ENCODE results near the gene NHSL2.

NHSL2 gene

GRCh38 chrX:72142094-72142793 lies 231.6 kb downstream of the NHSL2 start:
- H3K23ac ChIP-seq (ENCODE audit: low read depth, low read length, poor library complexity) = no peak overlapping the region

GRCh38 chrX:72142794-72143608 lies 232.4 kb downstream of the NHSL2 start:
- WGBS, 2 donors (ENCODE audit: extremely low coverage in 2 of 2, insufficient read length in 2 of 2, insufficient replicate concordance in 1 of 2) = no CpG with 5 or more reads among the region's 11 CpGs
- H3K27ac ChIP-seq (replicated peaks; ENCODE audit: low read length) = peak overlapping the region; percentile 74
- H3K23ac ChIP-seq (ENCODE audit: low read depth, low read length, poor library complexity) = no peak overlapping the region
- H3K4me3 ChIP-seq (ENCODE audit: low read length in 2 of 2) = no peak overlapping the region
- H2BK12ac ChIP-seq (ENCODE audit: low read length) = no peak overlapping the region
- H2BK15ac ChIP-seq (ENCODE audit: low read length) = no peak overlapping the region
- H3K9me3 ChIP-seq (replicated peaks in 1 of 2; ENCODE audit: control insufficient read depth in 2 of 2, insufficient read depth in 1 of 2, low read depth in 1 of 2, low read length in 2 of 2) = no peaks in the 10 kb centered on the region
- H3K79me1 ChIP-seq (ENCODE audit: low read depth, low read length) = no peaks in the 10 kb centered on the region
- peaks cover 8 to 34% of the 10 kb centered on the region in 2 donors for H3K4me1 ChIP-seq (ENCODE audit: control insufficient read depth in 2 of 2, insufficient read depth in 1 of 2, low read depth in 1 of 2, low read length in 2 of 2)
- peaks cover 0 to 10% (median 0%) of the 10 kb centered on the region in 3 experiments for H3K27me3 ChIP-seq (ENCODE audit: control insufficient read depth in 3 of 3, insufficient read depth in 3 of 3, low read depth in 1 of 3, low read length in 3 of 3)
- no peak overlapping the region for H2AK5ac ChIP-seq (ENCODE audit: low read depth, low read length)
- no peak overlapping the region for H2BK120ac ChIP-seq (ENCODE audit: low read depth, low read length)
- peak overlapping the region; percentile 79 for H3K18ac ChIP-seq (ENCODE audit: low read length)
- H3K4ac ChIP-seq (ENCODE audit: low read length) = no peak overlapping the region
- no peak overlapping the region for H2AFZ ChIP-seq (ENCODE audit: low read length)
- peaks cover 8 to 79% of the 10 kb centered on the region in 2 donors for H3K36me3 ChIP-seq (replicated peaks in 1 of 2; ENCODE audit: control insufficient read depth in 2 of 2, insufficient read depth in 2 of 2, low read length in 2 of 2)
- no peak for DNase-seq (ENCODE audit: low spot score)
- no peak overlapping the region for H3K4me2 ChIP-seq (ENCODE audit: insufficient read depth, low read length, poor library complexity, severe bottlenecking)
- H4K8ac ChIP-seq (ENCODE audit: low read depth, low read length) = no peak overlapping the region
- no peak overlapping the region for H3K9ac ChIP-seq (ENCODE audit: low read depth, low read length, poor library complexity)
- no peak overlapping the region for H4K91ac ChIP-seq (ENCODE audit: low read depth, low read length, poor library complexity)
- no peak overlapping the region for H3K14ac ChIP-seq (ENCODE audit: low read length)
- no peak overlapping the region for H2BK5ac ChIP-seq (ENCODE audit: low read length)

More at GRCh38 chrX:72142094-72142793, 231.6 kb downstream of the NHSL2 start:
- H4K8ac ChIP-seq (ENCODE audit: low read depth, low read length) = no peak overlapping the region
- H2BK120ac ChIP-seq (ENCODE audit: low read depth, low read length) = no peak overlapping the region
- peaks cover 8 to 85% of the 10 kb centered on the region in 2 donors for H3K36me3 ChIP-seq (replicated peaks in 1 of 2; ENCODE audit: control insufficient read depth in 2 of 2, insufficient read depth in 2 of 2, low read length in 2 of 2)
- no peak overlapping the region for H3K27ac ChIP-seq (replicated peaks; ENCODE audit: low read length)
- WGBS, 2 donors (ENCODE audit: extremely low coverage in 2 of 2, insufficient read length in 2 of 2, insufficient replicate concordance in 1 of 2) = no CpG with 5 or more reads among the region's 8 CpGs
- H3K18ac ChIP-seq (ENCODE audit: low read length) = no peak overlapping the region
- no peak overlapping the region for H2BK5ac ChIP-seq (ENCODE audit: low read length)
- no peak overlapping the region for H3K14ac ChIP-seq (ENCODE audit: low read length)
- no peak overlapping the region for H3K4me3 ChIP-seq (ENCODE audit: low read length in 2 of 2)
- H3K4me1 ChIP-seq (ENCODE audit: control insufficient read depth in 2 of 2, insufficient read depth in 1 of 2, low read depth in 1 of 2, low read length in 2 of 2) = peaks cover 8 to 34% of the 10 kb centered on the region in 2 donors
- no peaks in the 10 kb centered on the region for H3K9me3 ChIP-seq (replicated peaks in 1 of 2; ENCODE audit: control insufficient read depth in 2 of 2, insufficient read depth in 1 of 2, low read depth in 1 of 2, low read length in 2 of 2)
- no peak overlapping the region for H3K9ac ChIP-seq (ENCODE audit: low read depth, low read length, poor library complexity)
- H2BK12ac ChIP-seq (ENCODE audit: low read length) = no peak overlapping the region
- no peak overlapping the region for H2BK15ac ChIP-seq (ENCODE audit: low read length)
- peaks cover 0 to 10% (median 0%) of the 10 kb centered on the region in 3 experiments for H3K27me3 ChIP-seq (ENCODE audit: control insufficient read depth in 3 of 3, insufficient read depth in 3 of 3, low read depth in 1 of 3, low read length in 3 of 3)
- peak; percentile 51 for DNase-seq (ENCODE audit: low spot score)
- H2AFZ ChIP-seq (ENCODE audit: low read length) = no peak overlapping the region
- H3K4ac ChIP-seq (ENCODE audit: low read length) = no peak overlapping the region
- H2AK5ac ChIP-seq (ENCODE audit: low read depth, low read length) = no peak overlapping the region
- no peak overlapping the region for H3K4me2 ChIP-seq (ENCODE audit: insufficient read depth, low read length, poor library complexity, severe bottlenecking)
- no peaks in the 10 kb centered on the region for H3K79me1 ChIP-seq (ENCODE audit: low read depth, low read length)
- no peak overlapping the region for H4K91ac ChIP-seq (ENCODE audit: low read depth, low read length, poor library complexity)

GRCh38 chrX:72143609-72143907 lies 232.9 kb downstream of the NHSL2 start:
- Histone ChIP-seq H3K4ac (ENCODE audit: low read length) (no peak overlapping the region), H2AK5ac (ENCODE audit: low read depth, low read length) (no peak overlapping the region), H3K36me3 (replicated peaks in 1 of 2; ENCODE audit: control insufficient read depth in 2 of 2, insufficient read depth in 2 of 2, low read length in 2 of 2) (peaks cover 8 to 74% of the 10 kb centered on the region in 2 donors), H3K23ac (ENCODE audit: low read depth, low read length, poor library complexity) (no peak overlapping the region), H2BK15ac (ENCODE audit: low read length) (no peak overlapping the region), H3K27me3 (ENCODE audit: control insufficient read depth in 3 of 3, insufficient read depth in 3 of 3, low read depth in 1 of 3, low read length in 3 of 3) (peaks cover 0 to 10% (median 0%) of the 10 kb centered on the region in 3 experiments), H2AFZ (ENCODE audit: low read length) (no peak overlapping the region), H3K27ac (replicated peaks; ENCODE audit: low read length) (no peak overlapping the region), H4K91ac (ENCODE audit: low read depth, low read length, poor library complexity) (no peak overlapping the region), H3K4me1 (ENCODE audit: control insufficient read depth in 2 of 2, insufficient read depth in 1 of 2, low read depth in 1 of 2, low read length in 2 of 2) (peaks cover 8 to 34% of the 10 kb centered on the region in 2 donors), H3K18ac (ENCODE audit: low read length) (no peak overlapping the region), H3K14ac (ENCODE audit: low read length) (no peak overlapping the region), H2BK5ac (ENCODE audit: low read length) (no peak overlapping the region), H2BK120ac (ENCODE audit: low read depth, low read length) (no peak overlapping the region), H3K4me2 (ENCODE audit: insufficient read depth, low read length, poor library complexity, severe bottlenecking) (no peak overlapping the region), H3K9ac (ENCODE audit: low read depth, low read length, poor library complexity) (no peak overlapping the region), H3K79me1 (ENCODE audit: low read depth, low read length) (no peaks in the 10 kb centered on the region), H4K8ac (ENCODE audit: low read depth, low read length) (no peak overlapping the region), H3K9me3 (replicated peaks in 1 of 2; ENCODE audit: control insufficient read depth in 2 of 2, insufficient read depth in 1 of 2, low read depth in 1 of 2, low read length in 2 of 2) (no peaks in the 10 kb centered on the region), H3K4me3 (ENCODE audit: low read length in 2 of 2) (no peak overlapping the region), H2BK12ac (ENCODE audit: low read length) (no peak overlapping the region)
- WGBS, 2 donors (ENCODE audit: extremely low coverage in 2 of 2, insufficient read length in 2 of 2, insufficient replicate concordance in 1 of 2) = no CpG with 5 or more reads among the region's 2 CpGs
- no peak for DNase-seq (ENCODE audit: low spot score)

- WGBS, 2 donors (ENCODE audit: extremely low coverage in 2 of 2, insufficient read length in 2 of 2, insufficient replicate concordance in 1 of 2) = no CpG with 5 or more reads among the region's 2 CpGs
- Histone ChIP-seq H3K79me1 (ENCODE audit: low read depth, low read length) (no peaks in the 10 kb centered on the region), H3K27me3 (ENCODE audit: control insufficient read depth in 3 of 3, insufficient read depth in 3 of 3, low read depth in 1 of 3, low read length in 3 of 3) (peaks cover 0 to 10% (median 0%) of the 10 kb centered on the region in 3 experiments)
Measured at GRCh38 chrX:72145181-72145580, 234.5 kb downstream of the NHSL2 start.

More at GRCh38 chrX:72145181-72145580, 234.5 kb downstream of the NHSL2 start:
- Histone ChIP-seq H3K14ac (ENCODE audit: low read length) (no peak overlapping the region), H3K9ac (ENCODE audit: low read depth, low read length, poor library complexity) (no peak overlapping the region), H2BK12ac (ENCODE audit: low read length) (no peak overlapping the region), H3K18ac (ENCODE audit: low read length) (no peak overlapping the region), H4K8ac (ENCODE audit: low read depth, low read length) (no peak overlapping the region), H3K4me1 (ENCODE audit: control insufficient read depth in 2 of 2, insufficient read depth in 1 of 2, low read depth in 1 of 2, low read length in 2 of 2) (peaks cover 8 to 37% of the 10 kb centered on the region in 2 donors), H2BK120ac (ENCODE audit: low read depth, low read length) (no peak overlapping the region), H3K27ac (replicated peaks; ENCODE audit: low read length) (no peak overlapping the region), H3K23ac (ENCODE audit: low read depth, low read length, poor library complexity) (no peak overlapping the region), H3K9me3 (replicated peaks in 1 of 2; ENCODE audit: control insufficient read depth in 2 of 2, insufficient read depth in 1 of 2, low read depth in 1 of 2, low read length in 2 of 2) (no peaks in the 10 kb centered on the region), H4K91ac (ENCODE audit: low read depth, low read length, poor library complexity) (no peak overlapping the region), H3K4me3 (ENCODE audit: low read length in 2 of 2) (no peak overlapping the region), H3K36me3 (replicated peaks in 1 of 2; ENCODE audit: control insufficient read depth in 2 of 2, insufficient read depth in 2 of 2, low read length in 2 of 2) (peaks cover 0 to 57% of the 10 kb centered on the region in 2 donors), H2BK15ac (ENCODE audit: low read length) (no peak overlapping the region), H2AK5ac (ENCODE audit: low read depth, low read length) (no peak overlapping the region), H3K4me2 (ENCODE audit: insufficient read depth, low read length, poor library complexity, severe bottlenecking) (no peak overlapping the region), H3K4ac (ENCODE audit: low read length) (no peak overlapping the region), H2BK5ac (ENCODE audit: low read length) (no peak overlapping the region), H2AFZ (ENCODE audit: low read length) (no peak overlapping the region)
- DNase-seq (ENCODE audit: low spot score) = no peak
